Measurements from ENCODE around the gene ATPAF1.
"Not testable (repeated sequence)": the region's sequence is repeated elsewhere in the genome, so short reads cannot be mapped to it uniquely, and the experiment has no call there.

The ATPAF1 gene

DNA sequence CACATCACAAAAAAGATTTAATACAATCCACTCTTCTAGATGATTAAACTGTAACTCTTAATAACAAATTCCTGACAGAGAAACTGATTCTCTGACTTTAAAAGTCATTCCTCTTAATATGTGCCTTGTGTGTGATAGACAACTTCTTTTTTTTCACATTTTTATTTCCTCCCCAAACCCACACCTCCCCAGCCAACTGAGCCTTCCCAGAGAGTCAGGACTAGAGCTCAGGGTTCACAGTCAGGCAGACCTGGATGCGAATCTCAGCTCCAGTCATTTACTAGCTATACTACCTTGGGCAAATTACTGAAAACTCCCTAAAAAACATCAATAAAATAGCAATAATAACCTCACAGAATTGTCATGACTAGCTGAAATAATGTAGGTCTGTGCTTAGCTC, 14.2 kb downstream of the ATPAF1 start:
- no peak for DNase-seq (ENCODE audit: low spot score)
- TF ChIP-seq, protein P1, sequence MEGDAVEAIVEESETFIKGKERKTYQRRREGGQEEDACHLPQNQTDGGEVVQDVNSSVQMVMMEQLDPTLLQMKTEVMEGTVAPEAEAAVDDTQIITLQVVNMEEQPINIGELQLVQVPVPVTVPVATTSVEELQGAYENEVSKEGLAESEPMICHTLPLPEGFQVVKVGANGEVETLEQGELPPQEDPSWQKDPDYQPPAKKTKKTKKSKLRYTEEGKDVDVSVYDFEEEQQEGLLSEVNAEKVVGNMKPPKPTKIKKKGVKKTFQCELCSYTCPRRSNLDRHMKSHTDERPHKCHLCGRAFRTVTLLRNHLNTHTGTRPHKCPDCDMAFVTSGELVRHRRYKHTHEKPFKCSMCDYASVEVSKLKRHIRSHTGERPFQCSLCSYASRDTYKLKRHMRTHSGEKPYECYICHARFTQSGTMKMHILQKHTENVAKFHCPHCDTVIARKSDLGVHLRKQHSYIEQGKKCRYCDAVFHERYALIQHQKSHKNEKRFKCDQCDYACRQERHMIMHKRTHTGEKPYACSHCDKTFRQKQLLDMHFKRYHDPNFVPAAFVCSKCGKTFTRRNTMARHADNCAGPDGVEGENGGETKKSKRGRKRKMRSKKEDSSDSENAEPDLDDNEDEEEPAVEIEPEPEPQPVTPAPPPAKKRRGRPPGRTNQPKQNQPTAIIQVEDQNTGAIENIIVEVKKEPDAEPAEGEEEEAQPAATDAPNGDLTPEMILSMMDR (IDR thresholded peaks at IDR 0.05; ENCODE audit: extremely low read depth, missing control alignments) = no peak

DNA sequence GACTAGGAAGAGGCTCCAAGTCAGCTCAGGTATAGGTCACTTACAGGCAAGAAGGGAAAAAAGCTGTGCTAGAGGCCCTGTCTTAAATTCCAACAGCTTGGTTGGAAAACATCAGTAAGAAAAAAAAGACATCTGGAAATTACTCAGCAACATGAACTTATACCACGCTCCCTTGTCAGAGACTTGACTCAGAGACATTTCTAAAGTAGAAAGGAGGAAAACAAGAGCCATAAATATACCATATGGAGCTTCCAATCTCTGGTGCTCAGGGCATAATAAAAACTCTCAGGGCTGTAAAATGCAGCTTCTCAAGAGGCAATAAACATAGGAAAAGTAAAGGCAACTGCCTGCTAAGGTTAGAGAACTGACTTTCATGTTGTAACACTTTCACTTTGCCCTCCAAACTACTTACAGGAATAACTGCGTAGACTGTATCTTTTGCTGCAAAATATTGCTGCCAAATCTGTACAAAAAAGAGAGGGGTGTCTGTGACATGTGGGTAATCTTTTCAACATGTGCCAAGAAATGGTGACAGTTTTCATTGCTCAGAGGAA, 14.7 kb downstream of the ATPAF1 start:
- TF ChIP-seq, protein P1 (IDR thresholded peaks at IDR 0.05; ENCODE audit: extremely low read depth, missing control alignments) = no peak
- no peak for DNase-seq (ENCODE audit: low spot score)

DNA sequence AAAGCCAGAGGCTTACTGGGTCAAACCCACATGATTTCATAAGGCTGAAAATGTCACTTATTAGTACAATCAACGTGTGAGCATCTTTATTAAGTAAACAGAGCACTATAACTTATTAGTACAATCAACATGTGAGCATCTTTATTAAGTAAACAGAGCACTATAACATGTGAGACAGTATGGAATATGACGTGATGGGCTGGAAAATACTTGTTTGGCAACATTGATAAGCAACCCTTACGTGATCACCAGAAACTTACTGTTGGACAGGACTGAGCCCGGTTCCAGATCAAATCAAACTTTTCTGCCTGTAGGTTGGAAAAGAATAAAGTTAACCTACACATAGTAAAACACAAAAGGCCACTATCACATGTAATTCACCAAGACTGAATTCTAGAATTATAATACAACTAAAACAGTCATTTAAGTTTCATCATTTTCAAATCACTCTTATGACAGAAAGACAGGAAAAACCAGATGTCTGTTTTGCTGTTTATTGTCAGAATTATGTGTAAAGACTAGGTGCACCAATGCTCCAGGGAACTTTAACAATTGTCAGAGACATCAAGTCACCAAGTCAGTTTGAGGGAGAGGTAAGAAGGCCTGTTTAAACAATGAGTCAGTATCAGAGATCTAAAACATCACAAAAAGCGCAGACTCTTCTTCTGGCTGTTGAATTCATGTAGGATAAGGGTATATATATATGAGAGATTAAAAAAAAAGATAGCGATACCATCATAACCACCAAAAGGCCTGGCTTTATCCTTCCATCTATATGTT, 15.7 kb downstream of the ATPAF1 start:
- DNase-seq (ENCODE audit: low spot score) = no peak
- TF ChIP-seq, protein P1 (IDR thresholded peaks at IDR 0.05; ENCODE audit: extremely low read depth, missing control alignments) = no peak

DNA sequence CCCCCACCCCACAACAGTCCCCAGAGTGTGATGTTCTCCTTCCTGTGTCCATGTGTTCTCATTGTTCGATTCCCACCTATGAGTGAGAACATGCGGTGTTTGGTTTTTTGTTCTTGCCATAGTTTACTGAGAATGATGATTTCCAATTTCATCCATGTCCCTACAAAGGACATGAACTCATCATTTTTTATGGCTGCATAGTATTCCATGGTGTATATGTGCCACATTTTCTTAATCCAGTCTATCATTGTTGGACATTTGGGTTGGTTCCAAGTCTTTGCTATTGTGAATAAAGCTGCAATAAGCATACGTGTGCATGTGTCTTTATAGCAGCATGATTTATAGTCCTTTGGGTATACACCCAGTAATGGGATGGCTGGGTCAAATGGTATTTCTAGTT, 17.0 kb downstream of the ATPAF1 start:
- DNase-seq (ENCODE audit: low spot score) = not testable (repeated sequence)

DNA sequence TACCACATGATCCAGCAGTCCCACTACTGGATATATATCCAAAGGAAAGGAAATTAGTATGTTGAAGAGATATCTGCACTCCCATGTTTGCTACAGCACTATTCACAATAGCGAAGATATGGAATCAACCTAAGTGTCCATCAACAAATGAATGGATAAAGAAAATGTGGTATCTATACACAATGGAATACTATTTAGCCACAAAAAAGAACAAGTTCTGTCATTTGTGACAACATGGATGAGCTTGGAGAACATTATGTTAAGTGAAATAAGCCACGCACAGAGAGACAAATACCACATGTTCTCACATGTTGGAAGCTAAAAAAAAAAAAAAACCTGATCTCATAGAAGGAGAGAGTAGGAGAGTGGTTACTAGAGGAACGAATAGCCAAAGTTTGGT, 17.7 kb downstream of the ATPAF1 start:
- DNase-seq (ENCODE audit: low spot score) = no peak
- TF ChIP-seq, protein P1 (IDR thresholded peaks at IDR 0.05; ENCODE audit: extremely low read depth, missing control alignments) = no peak

DNA sequence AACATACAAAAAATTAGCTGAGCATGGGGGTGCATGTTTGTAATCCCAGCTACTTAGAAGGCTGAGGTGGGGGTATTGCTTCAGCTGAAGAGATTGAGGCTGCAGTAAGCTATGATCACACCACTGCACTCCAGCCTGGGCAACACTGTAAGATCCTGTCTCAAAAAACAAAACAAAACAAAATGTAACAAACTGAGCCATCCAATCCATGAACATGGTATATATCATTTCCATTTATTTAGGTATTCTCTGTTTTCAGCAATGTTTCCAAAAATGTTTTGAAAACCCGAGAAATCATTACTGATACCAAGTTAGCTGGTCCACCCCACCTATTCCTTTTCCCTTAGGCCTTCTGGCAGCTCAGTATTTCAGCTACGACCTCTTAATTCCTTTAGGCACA, 18.4 kb downstream of the ATPAF1 start:
- no peak for DNase-seq (ENCODE audit: low spot score)
- TF ChIP-seq, protein P1 (IDR thresholded peaks at IDR 0.05; ENCODE audit: extremely low read depth, missing control alignments) = no peak

DNA sequence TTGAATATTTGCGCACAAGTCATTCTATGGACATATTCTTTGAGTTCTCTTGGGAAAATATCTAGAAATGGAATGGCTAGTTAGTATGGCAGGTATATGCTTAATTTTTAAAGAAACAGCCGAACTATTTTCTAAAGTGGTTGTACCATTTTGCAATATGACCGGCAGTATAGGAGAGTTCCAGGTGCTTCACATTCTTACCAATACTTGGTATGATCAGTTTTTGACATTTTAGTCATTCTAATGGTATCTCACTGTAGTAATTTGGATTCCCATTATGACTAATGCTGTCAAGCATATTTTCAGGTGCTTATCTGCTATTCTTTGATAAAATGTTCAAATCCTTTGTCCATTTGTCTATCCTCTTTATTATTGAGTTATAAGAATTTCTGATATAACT, 20.6 kb downstream of the ATPAF1 start:
- no peak for DNase-seq (ENCODE audit: low spot score)
- TF ChIP-seq, protein P1 (IDR thresholded peaks at IDR 0.05; ENCODE audit: extremely low read depth, missing control alignments) = no peak

DNA sequence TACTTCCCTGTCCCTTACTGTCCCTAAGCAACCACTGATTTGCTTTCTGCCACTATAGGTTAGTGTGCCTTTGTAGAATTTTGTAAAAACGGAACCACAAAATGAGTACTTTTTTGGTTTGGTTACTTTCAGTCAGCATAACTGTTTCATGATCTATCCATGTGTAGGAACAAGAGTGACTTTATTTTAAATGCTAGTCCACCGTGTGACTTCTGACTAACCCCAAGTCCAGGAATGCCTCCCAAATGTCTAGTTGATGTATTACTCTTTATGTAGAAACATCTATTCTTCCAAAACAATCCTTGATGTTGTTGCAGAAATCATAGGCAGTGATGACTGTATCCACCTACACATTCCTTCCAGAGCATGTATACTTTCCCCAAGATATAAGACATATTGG, 21.3 kb downstream of the ATPAF1 start:
- no peak for DNase-seq (ENCODE audit: low spot score)
- TF ChIP-seq, protein P1 (IDR thresholded peaks at IDR 0.05; ENCODE audit: extremely low read depth, missing control alignments) = no peak
